NT2/D1 (cell line): ENCODE results near the gene FAM118A.

Experiments
- SUZ12 ChIP-seq: IDR thresholded peaks from 2 replicates; pipeline ENCODE4 v1.6.1; 2011; ENCODE audit not compliant: insufficient read length, insufficient read depth; ENCODE audit errors: extremely low read depth
- YY1 ChIP-seq: IDR thresholded peaks from 2 replicates; pipeline ENCODE4 v1.6.1; 2011; ENCODE audit not compliant: insufficient read length, insufficient read depth
- ZNF274 ChIP-seq: IDR thresholded peaks from 2 replicates; pipeline ENCODE4 v1.6.1; 2011; ENCODE audit warnings: mild to moderate bottlenecking, low read depth, low read length

GRCh38 chr22:45306139-45306538 is 3.6 kb upstream of the FAM118A start:
- TF ChIP-seq ZNF274 = no peak
- TF ChIP-seq YY1 = no peak
- no peak for TF ChIP-seq SUZ12
